SK-N-SH treated with all-trans-retinoic acid at 6 μM for 48 hours (cell line): ENCODE data around the gene PTPRT.

Experiments
- ARNTL ChIP-seq: fragments of 450-650 bp; formaldehyde crosslinking; IDR thresholded peaks from 2 replicates; pipeline ENCODE4 v1.5.0; 2020; ENCODE audit warnings: low read depth, mild to moderate bottlenecking, moderate library complexity, borderline replicate concordance
- BACH2 ChIP-seq: fragments of 250-450 bp; sonication (Bioruptor Pico); IDR thresholded peaks from 2 replicates; pipeline ENCODE4 v1.9.0; 2021; ENCODE audit warnings: mild to moderate bottlenecking, borderline replicate concordance
- ESRRG ChIP-seq: fragments of 250-450 bp; sonication (Bioruptor Pico); IDR thresholded peaks from 2 replicates; pipeline ENCODE4 v1.6.1; 2021; ENCODE audit warnings: mild to moderate bottlenecking
- RARB ChIP-seq: fragments of 250-450 bp; sonication (Bioruptor Pico); IDR thresholded peaks from 2 replicates; pipeline ENCODE4 v1.8.0; 2021; ENCODE audit warnings: mild to moderate bottlenecking, moderate library complexity
- TOX ChIP-seq: fragments of 250-450 bp; sonication (Bioruptor Pico); IDR thresholded peaks from 2 replicates; pipeline ENCODE4 v1.8.0; 2021; ENCODE audit warnings: mild to moderate bottlenecking, moderate library complexity, borderline replicate concordance
- ZFP30 ChIP-seq: fragments of 450-650 bp; formaldehyde crosslinking; IDR thresholded peaks from 2 replicates; pipeline ENCODE4 v1.5.0; 2022; ENCODE audit warnings: mild to moderate bottlenecking, moderate library complexity
- ZNF70 ChIP-seq: fragments of 450-650 bp; formaldehyde crosslinking; IDR thresholded peaks from 2 replicates; pipeline ENCODE4 v1.5.0; 2020; ENCODE audit warnings: mild to moderate bottlenecking, moderate library complexity
- TF ChIP-seq, protein P1 (sequence below): fragments of 250-450 bp; sonication (Bioruptor Pico); IDR thresholded peaks from 2 replicates; pipeline ENCODE4 v1.5.1; 2021; ENCODE audit warnings: mild to moderate bottlenecking, moderate library complexity
- TF ChIP-seq, protein P2 (sequence below): fragments of 250-450 bp; sonication (Bioruptor Pico); IDR thresholded peaks from 2 replicates; pipeline ENCODE4 v1.5.0; 2020; ENCODE audit warnings: mild to moderate bottlenecking, moderate library complexity
- TF ChIP-seq, protein P3 (sequence below): fragments of 250-450 bp; sonication (Bioruptor Pico); IDR thresholded peaks from 2 replicates; pipeline ENCODE4 v1.8.0; 2021; ENCODE audit warnings: low read depth, mild to moderate bottlenecking, moderate library complexity, borderline replicate concordance
- TF ChIP-seq, protein P4 (sequence below): fragments of 250-450 bp; sonication (Bioruptor Pico); IDR thresholded peaks from 2 replicates; pipeline ENCODE4 v1.5.1; 2020; ENCODE audit warnings: low read depth, mild to moderate bottlenecking, moderate library complexity

DNA sequence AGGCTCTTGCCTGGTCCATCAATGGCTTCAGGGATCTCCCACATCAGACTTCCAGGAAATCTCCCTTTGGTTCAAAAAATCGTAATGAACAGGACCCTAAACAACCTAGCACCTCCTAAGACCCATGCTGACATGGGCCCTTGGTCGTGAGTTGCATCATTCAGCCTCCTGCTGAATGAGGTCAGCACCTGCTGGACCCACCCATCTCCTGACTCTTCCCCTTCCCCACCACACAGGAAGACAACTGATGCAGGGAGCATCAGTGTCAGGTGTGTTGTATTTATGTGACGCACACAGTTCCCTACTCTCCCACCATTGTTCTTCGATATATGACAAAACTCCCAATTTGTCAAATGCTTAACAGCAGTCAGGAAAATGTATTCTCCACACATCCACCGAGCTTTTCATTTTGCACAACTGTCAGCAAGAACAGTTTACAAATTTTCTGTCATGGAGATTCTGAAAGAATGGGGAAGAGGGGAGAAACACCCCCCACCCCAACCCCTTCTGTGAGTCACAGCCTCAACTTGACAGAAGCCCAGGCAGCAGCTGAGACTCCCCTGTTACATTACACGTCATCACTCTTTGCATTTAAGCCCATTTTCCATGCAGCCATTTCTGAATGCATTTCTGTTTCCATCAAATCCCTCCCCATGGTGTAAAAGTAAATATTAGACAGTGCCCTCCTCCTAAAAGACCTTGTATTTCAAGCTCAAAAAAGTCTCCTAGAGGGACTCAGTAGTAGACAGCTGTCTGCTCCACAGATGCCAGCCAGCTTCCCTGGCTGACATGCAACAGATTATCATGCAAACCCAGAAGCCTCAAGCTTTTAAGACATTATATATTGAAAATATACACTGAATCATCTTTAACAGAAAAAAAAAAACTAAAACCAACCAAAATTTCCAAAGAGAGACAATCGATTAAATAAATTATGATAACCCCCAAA, 577.5 kb downstream of the PTPRT start:
- no peak for TF ChIP-seq TOX
- TF ChIP-seq, protein P1, sequence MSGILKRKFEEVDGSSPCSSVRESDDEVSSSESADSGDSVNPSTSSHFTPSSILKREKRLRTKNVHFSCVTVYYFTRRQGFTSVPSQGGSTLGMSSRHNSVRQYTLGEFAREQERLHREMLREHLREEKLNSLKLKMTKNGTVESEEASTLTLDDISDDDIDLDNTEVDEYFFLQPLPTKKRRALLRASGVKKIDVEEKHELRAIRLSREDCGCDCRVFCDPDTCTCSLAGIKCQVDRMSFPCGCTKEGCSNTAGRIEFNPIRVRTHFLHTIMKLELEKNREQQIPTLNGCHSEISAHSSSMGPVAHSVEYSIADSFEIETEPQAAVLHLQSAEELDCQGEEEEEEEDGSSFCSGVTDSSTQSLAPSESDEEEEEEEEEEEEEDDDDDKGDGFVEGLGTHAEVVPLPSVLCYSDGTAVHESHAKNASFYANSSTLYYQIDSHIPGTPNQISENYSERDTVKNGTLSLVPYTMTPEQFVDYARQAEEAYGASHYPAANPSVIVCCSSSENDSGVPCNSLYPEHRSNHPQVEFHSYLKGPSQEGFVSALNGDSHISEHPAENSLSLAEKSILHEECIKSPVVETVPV (CRISPR knock-in tag), result no peak
- TF ChIP-seq, protein P2, sequence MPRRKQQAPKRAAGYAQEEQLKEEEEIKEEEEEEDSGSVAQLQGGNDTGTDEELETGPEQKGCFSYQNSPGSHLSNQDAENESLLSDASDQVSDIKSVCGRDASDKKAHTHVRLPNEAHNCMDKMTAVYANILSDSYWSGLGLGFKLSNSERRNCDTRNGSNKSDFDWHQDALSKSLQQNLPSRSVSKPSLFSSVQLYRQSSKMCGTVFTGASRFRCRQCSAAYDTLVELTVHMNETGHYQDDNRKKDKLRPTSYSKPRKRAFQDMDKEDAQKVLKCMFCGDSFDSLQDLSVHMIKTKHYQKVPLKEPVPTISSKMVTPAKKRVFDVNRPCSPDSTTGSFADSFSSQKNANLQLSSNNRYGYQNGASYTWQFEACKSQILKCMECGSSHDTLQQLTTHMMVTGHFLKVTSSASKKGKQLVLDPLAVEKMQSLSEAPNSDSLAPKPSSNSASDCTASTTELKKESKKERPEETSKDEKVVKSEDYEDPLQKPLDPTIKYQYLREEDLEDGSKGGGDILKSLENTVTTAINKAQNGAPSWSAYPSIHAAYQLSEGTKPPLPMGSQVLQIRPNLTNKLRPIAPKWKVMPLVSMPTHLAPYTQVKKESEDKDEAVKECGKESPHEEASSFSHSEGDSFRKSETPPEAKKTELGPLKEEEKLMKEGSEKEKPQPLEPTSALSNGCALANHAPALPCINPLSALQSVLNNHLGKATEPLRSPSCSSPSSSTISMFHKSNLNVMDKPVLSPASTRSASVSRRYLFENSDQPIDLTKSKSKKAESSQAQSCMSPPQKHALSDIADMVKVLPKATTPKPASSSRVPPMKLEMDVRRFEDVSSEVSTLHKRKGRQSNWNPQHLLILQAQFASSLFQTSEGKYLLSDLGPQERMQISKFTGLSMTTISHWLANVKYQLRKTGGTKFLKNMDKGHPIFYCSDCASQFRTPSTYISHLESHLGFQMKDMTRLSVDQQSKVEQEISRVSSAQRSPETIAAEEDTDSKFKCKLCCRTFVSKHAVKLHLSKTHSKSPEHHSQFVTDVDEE (CRISPR knock-in tag), result no peak
- no peak for TF ChIP-seq RARB (CRISPR knock-in tag)
- no peak for TF ChIP-seq ESRRG (CRISPR knock-in tag)
- TF ChIP-seq, protein P3, sequence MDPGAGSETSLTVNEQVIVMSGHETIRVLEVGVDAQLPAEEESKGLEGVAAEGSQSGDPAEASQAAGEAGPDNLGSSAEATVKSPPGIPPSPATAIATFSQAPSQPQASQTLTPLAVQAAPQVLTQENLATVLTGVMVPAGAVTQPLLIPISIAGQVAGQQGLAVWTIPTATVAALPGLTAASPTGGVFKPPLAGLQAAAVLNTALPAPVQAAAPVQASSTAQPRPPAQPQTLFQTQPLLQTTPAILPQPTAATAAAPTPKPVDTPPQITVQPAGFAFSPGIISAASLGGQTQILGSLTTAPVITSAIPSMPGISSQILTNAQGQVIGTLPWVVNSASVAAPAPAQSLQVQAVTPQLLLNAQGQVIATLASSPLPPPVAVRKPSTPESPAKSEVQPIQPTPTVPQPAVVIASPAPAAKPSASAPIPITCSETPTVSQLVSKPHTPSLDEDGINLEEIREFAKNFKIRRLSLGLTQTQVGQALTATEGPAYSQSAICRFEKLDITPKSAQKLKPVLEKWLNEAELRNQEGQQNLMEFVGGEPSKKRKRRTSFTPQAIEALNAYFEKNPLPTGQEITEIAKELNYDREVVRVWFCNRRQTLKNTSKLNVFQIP (CRISPR knock-in tag), result no peak
- no peak for TF ChIP-seq ZNF70 (CRISPR knock-in tag)
- TF ChIP-seq ZFP30 (CRISPR knock-in tag), result no peak
- no peak for TF ChIP-seq BACH2 (CRISPR knock-in tag)
- no peak for TF ChIP-seq ARNTL
- TF ChIP-seq, protein P4, sequence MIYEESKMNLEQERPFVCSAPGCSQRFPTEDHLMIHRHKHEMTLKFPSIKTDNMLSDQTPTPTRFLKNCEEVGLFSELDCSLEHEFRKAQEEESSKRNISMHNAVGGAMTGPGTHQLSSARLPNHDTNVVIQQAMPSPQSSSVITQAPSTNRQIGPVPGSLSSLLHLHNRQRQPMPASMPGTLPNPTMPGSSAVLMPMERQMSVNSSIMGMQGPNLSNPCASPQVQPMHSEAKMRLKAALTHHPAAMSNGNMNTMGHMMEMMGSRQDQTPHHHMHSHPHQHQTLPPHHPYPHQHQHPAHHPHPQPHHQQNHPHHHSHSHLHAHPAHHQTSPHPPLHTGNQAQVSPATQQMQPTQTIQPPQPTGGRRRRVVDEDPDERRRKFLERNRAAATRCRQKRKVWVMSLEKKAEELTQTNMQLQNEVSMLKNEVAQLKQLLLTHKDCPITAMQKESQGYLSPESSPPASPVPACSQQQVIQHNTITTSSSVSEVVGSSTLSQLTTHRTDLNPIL (CRISPR knock-in tag), result no peak
